GM18511 (cell line): ENCODE measurements around the gene FGD4.

Experiments
- ATAC-seq: cut with Tn5 transposase; IDR thresholded peaks from one replicate; pipeline ENCODE4 v1.9.1; 2021; ENCODE audit warnings: mild to moderate bottlenecking, moderate library complexity; ENCODE audit not compliant: unreplicated experiment

The FGD4 gene

GRCh38 chr12:32399370-32400113, at the start of gene FGD4:
TSS of gene FGD4 (plus strand) at chr12:32399558.
- peak; percentile 90 for ATAC-seq

- ATAC-seq, result no peak
Measured at GRCh38 chr12:32353540-32353939, 45.8 kb upstream of the FGD4 start.

- ATAC-seq, result no peak
Measured at GRCh38 chr12:32357601-32358249, 41.6 kb upstream of the FGD4 start.

- no peak for ATAC-seq
Measured at GRCh38 chr12:32360956-32361355, 38.4 kb upstream of the FGD4 start.

- no peak for ATAC-seq
Measured at GRCh38 chr12:32362892-32363291, 36.5 kb upstream of the FGD4 start.

GRCh38 chr12:32365473-32366064, 33.8 kb upstream of the FGD4 start:
- peak; percentile 64 for ATAC-seq

GRCh38 chr12:32366714-32367113, 32.6 kb upstream of the FGD4 start:
- no peak for ATAC-seq

- ATAC-seq, result no peak
Measured at GRCh38 chr12:32367381-32367780, 32.0 kb upstream of the FGD4 start.

GRCh38 chr12:32369202-32369601, 30.2 kb upstream of the FGD4 start:
- ATAC-seq, result no peak

- no peak for ATAC-seq
Measured at GRCh38 chr12:32377344-32378055, 21.9 kb upstream of the FGD4 start.

GRCh38 chr12:32379213-32379612, 20.1 kb upstream of the FGD4 start:
- ATAC-seq, result no peak

GRCh38 chr12:32379667-32380066, 19.7 kb upstream of the FGD4 start:
- no peak for ATAC-seq

- no peak for ATAC-seq
Measured at GRCh38 chr12:32382226-32382625, 17.1 kb upstream of the FGD4 start.

GRCh38 chr12:32390572-32391219, 8.7 kb upstream of the FGD4 start:
- peak; percentile 81 for ATAC-seq

- ATAC-seq, result no peak
Measured at GRCh38 chr12:32395026-32395425, 4.3 kb upstream of the FGD4 start.

GRCh38 chr12:32397696-32398095, 1.7 kb upstream of the FGD4 start:
- no peak for ATAC-seq

- no peak for ATAC-seq
Measured at GRCh38 chr12:32398181-32398580, 1.2 kb upstream of the FGD4 start.

- ATAC-seq, result peak; percentile 9
Measured at GRCh38 chr12:32398816-32399369, 465 bp upstream of the FGD4 start.

GRCh38 chr12:32400114-32400672, 835 bp downstream of the FGD4 start:
- no peak for ATAC-seq

- ATAC-seq, result no peak
Measured at GRCh38 chr12:32400866-32401265, 1.5 kb downstream of the FGD4 start.
